DOHH2 (cell line): Measurements from ENCODE around the gene SERPINH1.

Experiments
- H3F3A ChIP-seq: fragments of 200-600 bp; sonication (generic), shearing (Covaris generic); 2 replicates; pipeline ENCODE4 v1.6.0; 2016; ENCODE audit warnings: antibody characterized with exemption, mild to moderate bottlenecking; ENCODE audit not compliant: control insufficient read depth, insufficient read depth
- H3K27ac ChIP-seq: fragments of 200-600 bp; sonication (generic); 2 replicates; pipeline ENCODE4 v1.5.1; 2014; ENCODE audit warnings: low read depth, mild to moderate bottlenecking, low read length, moderate library complexity
- H3K27me3 ChIP-seq: fragments of 200-600 bp; sonication (generic); 2 replicates; pipeline ENCODE4 v1.6.1; 2014; ENCODE audit warnings: mild to moderate bottlenecking, low read length, mixed read lengths; ENCODE audit not compliant: control insufficient read depth
- H3K36me3 ChIP-seq: fragments of 200-600 bp; sonication (generic); 2 replicates; pipeline ENCODE4 v1.6.1; 2014; ENCODE audit warnings: mild to moderate bottlenecking, low read length, moderate library complexity, mixed read lengths; ENCODE audit not compliant: control insufficient read depth
- H3K4me1 ChIP-seq: fragments of 200-600 bp; sonication (generic); 2 replicates; pipeline ENCODE4 v1.6.1; 2014; ENCODE audit warnings: mild to moderate bottlenecking, low read length, mixed read lengths; ENCODE audit not compliant: control insufficient read depth
- H3K4me2 ChIP-seq: fragments of 200-600 bp; sonication (generic); 2 replicates; pipeline ENCODE4 v1.6.0; 2014; ENCODE audit warnings: mild to moderate bottlenecking, low read length, moderate library complexity
- H3K4me3 ChIP-seq: fragments of 200-600 bp; sonication (generic); 2 replicates; pipeline ENCODE4 v1.5.1; 2014; ENCODE audit warnings: mild to moderate bottlenecking, low read length, mixed read lengths
- H3K79me2 ChIP-seq: fragments of 200-600 bp; sonication (generic); 2 replicates; pipeline ENCODE4 v1.6.1; 2014; ENCODE audit warnings: mild to moderate bottlenecking, low read length, mixed read lengths; ENCODE audit not compliant: control insufficient read depth
- H3K9me2 ChIP-seq: fragments of 200-600 bp; sonication (generic); replicated peaks from 2 replicates; pipeline ENCODE4 v1.6.1; 2014; ENCODE audit warnings: mild to moderate bottlenecking, low read length, mixed read lengths; ENCODE audit not compliant: control insufficient read depth
- H3K9me3 ChIP-seq: fragments of 200-600 bp; sonication (generic); 2 replicates; pipeline ENCODE4 v1.6.1; 2014; ENCODE audit warnings: antibody characterized with exemption, low read length, mixed read lengths; ENCODE audit not compliant: control insufficient read depth, insufficient read depth
- H4K20me1 ChIP-seq: fragments of 200-600 bp; sonication (generic); 2 replicates; pipeline ENCODE4 v1.6.0; 2014; ENCODE audit warnings: low read depth, mild to moderate bottlenecking, antibody characterized with exemption, low read length, moderate library complexity; ENCODE audit not compliant: control insufficient read depth, insufficient read depth
- CTCF ChIP-seq: fragments of 200-600 bp; sonication (generic); IDR thresholded peaks from one replicate; pipeline ENCODE4 v1.5.1; 2014; ENCODE audit warnings: antibody characterized with exemption, mild to moderate bottlenecking, low read depth, low read length; ENCODE audit not compliant: poor library complexity, severe bottlenecking
- EZH2phosphoT487 ChIP-seq: fragments of 200-600 bp; sonication (generic); IDR thresholded peaks from 2 replicates; pipeline ENCODE4 v1.6.1; 2017; ENCODE audit warnings: borderline replicate concordance, mild to moderate bottlenecking, antibody characterized with exemption, low read length, moderate library complexity, mixed read lengths

Gene SERPINH1

GRCh38 chr11:75539459-75540334 lies 22.4 kb upstream of the SERPINH1 start:
- H3K9me3 ChIP-seq = no peaks in the 10 kb centered on the region
- no peaks in the 10 kb centered on the region for H3K9me2 ChIP-seq
- H3K4me3 ChIP-seq = no peak overlapping the region
- no peak for TF ChIP-seq CTCF
- no peak for TF ChIP-seq EZH2phosphoT487
- H3K79me2 ChIP-seq = no peaks in the 10 kb centered on the region
- no peaks in the 10 kb centered on the region for H4K20me1 ChIP-seq
- H3K4me1 ChIP-seq = peaks cover 12% of the 10 kb centered on the region
- no peaks in the 10 kb centered on the region for H3F3A ChIP-seq
- no peak overlapping the region for H3K27ac ChIP-seq
- H3K27me3 ChIP-seq = peaks cover 16% of the 10 kb centered on the region
- H3K4me2 ChIP-seq = no peak overlapping the region
- H3K36me3 ChIP-seq = no peaks in the 10 kb centered on the region

GRCh38 chr11:75541193-75542087 lies 20.6 kb upstream of the SERPINH1 start:
- Histone ChIP-seq H3K4me3 (no peak overlapping the region), H3K9me3 (no peaks in the 10 kb centered on the region), H3K27ac (no peak overlapping the region), H3K4me1 (peaks cover 12% of the 10 kb centered on the region), H3K9me2 (no peaks in the 10 kb centered on the region), H3K27me3 (peaks cover 12% of the 10 kb centered on the region), H3K79me2 (no peaks in the 10 kb centered on the region), H3K36me3 (no peaks in the 10 kb centered on the region), H4K20me1 (no peaks in the 10 kb centered on the region), H3F3A (no peaks in the 10 kb centered on the region), H3K4me2 (no peak overlapping the region)
- TF ChIP-seq EZH2phosphoT487 = no peak
- TF ChIP-seq CTCF = no peak

GRCh38 chr11:75542088-75542438 lies 20.0 kb upstream of the SERPINH1 start:
- H3K36me3 ChIP-seq = no peaks in the 10 kb centered on the region

More at GRCh38 chr11:75542088-75542438, 20.0 kb upstream of the SERPINH1 start:
- H3K9me3 ChIP-seq = no peaks in the 10 kb centered on the region
- no peak overlapping the region for H3K4me2 ChIP-seq
- no peaks in the 10 kb centered on the region for H3K9me2 ChIP-seq
- peaks cover 7% of the 10 kb centered on the region for H3K27me3 ChIP-seq
- H3K79me2 ChIP-seq = no peaks in the 10 kb centered on the region
- no peaks in the 10 kb centered on the region for H3F3A ChIP-seq
- H3K27ac ChIP-seq = no peak overlapping the region
- TF ChIP-seq CTCF (no peak), EZH2phosphoT487 (no peak)
- peaks cover 7% of the 10 kb centered on the region for H3K4me1 ChIP-seq
- H4K20me1 ChIP-seq = no peaks in the 10 kb centered on the region
- no peak overlapping the region for H3K4me3 ChIP-seq
